A549 treated with GW870086 at 1 μM for 4 hours (cell line): ENCODE results near the gene SLITRK4. TPM values are rescaled to one million over a fixed set of nuclear protein-coding genes. Genes with fewer than 3 reads are reported as not detected.

Source experiments
- total RNA-seq: library from RNA; stranded (reverse); fragments of 200-300 nt; extraction: Qiagen RNA extraction; gene quantifications from 5 replicates; pipeline ENCODE4 v1.2.3, GENCODE V29; 2022; ENCODE audit warnings: low read depth

Gene SLITRK4, protein sequence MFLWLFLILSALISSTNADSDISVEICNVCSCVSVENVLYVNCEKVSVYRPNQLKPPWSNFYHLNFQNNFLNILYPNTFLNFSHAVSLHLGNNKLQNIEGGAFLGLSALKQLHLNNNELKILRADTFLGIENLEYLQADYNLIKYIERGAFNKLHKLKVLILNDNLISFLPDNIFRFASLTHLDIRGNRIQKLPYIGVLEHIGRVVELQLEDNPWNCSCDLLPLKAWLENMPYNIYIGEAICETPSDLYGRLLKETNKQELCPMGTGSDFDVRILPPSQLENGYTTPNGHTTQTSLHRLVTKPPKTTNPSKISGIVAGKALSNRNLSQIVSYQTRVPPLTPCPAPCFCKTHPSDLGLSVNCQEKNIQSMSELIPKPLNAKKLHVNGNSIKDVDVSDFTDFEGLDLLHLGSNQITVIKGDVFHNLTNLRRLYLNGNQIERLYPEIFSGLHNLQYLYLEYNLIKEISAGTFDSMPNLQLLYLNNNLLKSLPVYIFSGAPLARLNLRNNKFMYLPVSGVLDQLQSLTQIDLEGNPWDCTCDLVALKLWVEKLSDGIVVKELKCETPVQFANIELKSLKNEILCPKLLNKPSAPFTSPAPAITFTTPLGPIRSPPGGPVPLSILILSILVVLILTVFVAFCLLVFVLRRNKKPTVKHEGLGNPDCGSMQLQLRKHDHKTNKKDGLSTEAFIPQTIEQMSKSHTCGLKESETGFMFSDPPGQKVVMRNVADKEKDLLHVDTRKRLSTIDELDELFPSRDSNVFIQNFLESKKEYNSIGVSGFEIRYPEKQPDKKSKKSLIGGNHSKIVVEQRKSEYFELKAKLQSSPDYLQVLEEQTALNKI
- total RNA-seq = not detected in 5 replicates

GRCh38 chrX:143635915-143636314 lies at the start of gene SLITRK4:
TSS of gene SLITRK4 (minus strand) at chrX:143636101. CDS start at chrX:143631108, 4,993 bp downstream.

Other genes with a start within 250 kb of the SLITRK4 start
- gene SPANXN3, start 118.6 kb downstream of the SLITRK4 start, total RNA-seq = not detected in 5 replicates
- not detected in 5 replicates for gene SPANXN2, start 84.7 kb upstream of the SLITRK4 start, total RNA-seq
- gene UBE2NL, start 248.0 kb upstream of the SLITRK4 start, total RNA-seq = not detected in 5 replicates